SH-SY5Y (cell line): ENCODE data around the gene MAP2.

Experiments
- GATA2 ChIP-seq: IDR thresholded peaks from 2 replicates; pipeline ENCODE4 v1.6.1; 2011; ENCODE audit warnings: mild to moderate bottlenecking, low read depth, low read length
- GATA3 ChIP-seq: IDR thresholded peaks from 2 replicates; pipeline ENCODE4 v1.6.1; 2011; ENCODE audit warnings: low read depth, mild to moderate bottlenecking, low read length, moderate library complexity

The MAP2 gene

GRCh38 chr2:209570194-209570593 lies 146.3 kb downstream of the MAP2 start:
- TF ChIP-seq GATA3 (no peak), GATA2 (no peak)

- TF ChIP-seq GATA3 = no peak
- TF ChIP-seq GATA2 = no peak
These were observed 150.7 kb downstream of the MAP2 start for GRCh38 chr2:209574515-209574914.

- no peak for TF ChIP-seq GATA2
- no peak for TF ChIP-seq GATA3
These were observed 153.8 kb downstream of the MAP2 start for GRCh38 chr2:209577376-209578357.

GRCh38 chr2:209578394-209579001 lies 154.7 kb downstream of the MAP2 start:
- TF ChIP-seq GATA3 (no peak), GATA2 (no peak)

GRCh38 chr2:209579230-209579749 lies 155.4 kb downstream of the MAP2 start:
- TF ChIP-seq GATA2 = no peak
- TF ChIP-seq GATA3 = no peak

- TF ChIP-seq GATA2 (no peak), GATA3 (no peak)
These were observed 157.2 kb downstream of the MAP2 start for GRCh38 chr2:209581040-209581439.

- TF ChIP-seq GATA3 (no peak), GATA2 (no peak)
These were observed 158.4 kb downstream of the MAP2 start for GRCh38 chr2:209582281-209582680.

GRCh38 chr2:209584472-209584871 lies 160.6 kb downstream of the MAP2 start:
- TF ChIP-seq GATA2 (no peak), GATA3 (no peak)

GRCh38 chr2:209584915-209585314 lies 161.1 kb downstream of the MAP2 start:
- TF ChIP-seq GATA2 = no peak
- TF ChIP-seq GATA3 = no peak

GRCh38 chr2:209591021-209591420 lies 167.2 kb downstream of the MAP2 start:
- no peak for TF ChIP-seq GATA3

- TF ChIP-seq GATA3 (no peak), GATA2 (no peak)
These were observed 168.3 kb downstream of the MAP2 start for GRCh38 chr2:209592106-209592505.

GRCh38 chr2:209593930-209594329 lies 170.1 kb downstream of the MAP2 start:
- TF ChIP-seq GATA3 = no peak
- no peak for TF ChIP-seq GATA2

- no peak for TF ChIP-seq GATA2
- TF ChIP-seq GATA3 = no peak
These were observed 172.4 kb downstream of the MAP2 start for GRCh38 chr2:209596262-209596661.

- TF ChIP-seq GATA2 = peak; percentile 77
- peak; percentile 58; the same call in 1 of the 2 replicates for TF ChIP-seq GATA3
These were observed 176.7 kb downstream of the MAP2 start for GRCh38 chr2:209600341-209601171.
